GM10266 (cell line): ENCODE data around the gene SUPT20H.

ENCODE experiments used
- DNase-seq: peaks from one replicate; pipeline ENCODE4 v3.0.0; 2012; ENCODE audit errors: extremely low spot score
- CTCF ChIP-seq: IDR thresholded peaks from 2 replicates; pipeline ENCODE4 v1.5.1; 2012; ENCODE audit warnings: mild to moderate bottlenecking, low read depth; ENCODE audit not compliant: control insufficient read depth, insufficient read depth; ENCODE audit errors: missing control alignments

Gene SUPT20H

GRCh38 chr13:36973621-36974295 is 85.7 kb downstream of the SUPT20H start:
- DNase-seq, result no peak
- no peak for TF ChIP-seq CTCF

GRCh38 chr13:36973009-36973408 is 86.5 kb downstream of the SUPT20H start:
- no peak for DNase-seq
- TF ChIP-seq CTCF, result no peak

- DNase-seq, result no peak
- no peak for TF ChIP-seq CTCF
Observed at GRCh38 chr13:36966404-36966803, 93.1 kb downstream of the SUPT20H start.

- no peak for TF ChIP-seq CTCF
- no peak for DNase-seq
Observed at GRCh38 chr13:36965767-36966166, 93.7 kb downstream of the SUPT20H start.

GRCh38 chr13:36959456-36960116 is 99.9 kb downstream of the SUPT20H start:
- TF ChIP-seq CTCF, result no peak
- no peak for DNase-seq
